Psoas muscle (tissue), 8 donors: ENCODE results near the gene RHBDD1. TPM values are rescaled to one million over a fixed set of nuclear protein-coding genes. Genes with fewer than 3 reads are reported as not detected.

Experiments
- ATAC-seq, 4 donors: fragments of 200-7000 bp; cut with Tn5 transposase; one replicate each; pipeline ENCODE4 v1.9.1; 2020; ENCODE audit warnings: moderate library complexity in 3 of 4, mild to moderate bottlenecking in 2 of 4
- DNase-seq, 2 donors: peaks; one replicate each; pipeline ENCODE4 v3.0.0-alpha.2; 2020
- H3K27ac ChIP-seq: fragments of 200-600 bp; one replicate; pipeline ENCODE4 v1.8.0; 2022
- H3K27me3 ChIP-seq, 3 donors: fragments of 200-600 bp in 1 of 3; one replicate each; pipeline versions ENCODE4 v1.6.1 to v1.8.0; 2013 to 2022; ENCODE audit warnings: low read length in 2 of 3, mild to moderate bottlenecking in 2 of 3, moderate library complexity in 1 of 3; ENCODE audit not compliant: insufficient read depth in 3 of 3
- H3K36me3 ChIP-seq, 2 donors: fragments of 200-600 bp in 1 of 2; one replicate each; pipeline versions ENCODE4 v1.6.1 to v1.8.0; 2013 to 2022; ENCODE audit warnings: low read depth in 1 of 2, mild to moderate bottlenecking in 1 of 2, moderate library complexity in 1 of 2; ENCODE audit not compliant: insufficient read depth in 1 of 2
- H3K4me1 ChIP-seq: fragments of 200-600 bp; one replicate; pipeline ENCODE4 v1.8.0; 2022
- H3K4me3 ChIP-seq: fragments of 200-600 bp; one replicate; pipeline ENCODE4 v1.8.0; 2022; ENCODE audit warnings: mild to moderate bottlenecking
- H3K9me3 ChIP-seq: fragments of 200-600 bp; one replicate; pipeline ENCODE4 v1.8.0; 2022
- WGBS, 3 donors: extraction: QIAGEN DNeasy Blood & Tissue Kit; methylation state at CpG; one replicate each; pipeline versions ENCODE4 v1.1.6 to v1.1.7; 2013; 5-methylcytosine and 5-hydroxymethylcytosine counted together
- intact Hi-C, 2 donors: fragments of 100-400 bp; cut with DNase I; formaldehyde crosslinking; loops; one replicate each; pipeline versions ENCODE4 v1.11.0 to v1.14.2; 2022
- polyA plus RNA-seq, 3 donors: library from polyadenylated mRNA; stranded (reverse); fragments of 200-250 nt; gene quantifications; one replicate each; pipeline ENCODE4 v1.2.3, GENCODE V29; 2013
- total RNA-seq, 4 donors: library from RNA; stranded (reverse); fragmentation: NEBNext Ultra II Directional in 2 of 4; extraction: Animal tissue kit (Norgen Biotek cat#: 25700) in 2 of 4; gene quantifications; one replicate each; pipeline versions ENCODE4 v1.2.1 to v1.2.4, GENCODE V29; 2021 to 2023
- TF ChIP-seq, protein P1 (sequence below): fragments of 200-600 bp; IDR thresholded peaks from one replicate; pipeline ENCODE4 v1.8.0; 2022; ENCODE audit warnings: antibody characterized with exemption
- donor health status: healthy with polysubstance abuse.
- donor health status: DM: no; HTN: no; CAD: no; lungs with moderate emphysema.
- donor health status: Bipolar disorder and iron deficiency.
- donor health status: healthy.
- donor health status: DM: yes; HTN: yes; CAD: no.
- donor health status: DM: no; HTN: no; CAD: no.
- donor health status: DM: no; HTN: no; CAD: no.
- donor health status: DM: yes; HTN: yes; CAD: no.

The RHBDD1 gene
- total and polyA plus RNA-seq, 7 donors = 6.7 to 26.1 (median 17.9) TPM

- Histone ChIP-seq H3K4me3 (no peak overlapping the region), H3K4me1 (peaks cover 10% of the 10 kb centered on the region), H3K27me3 (no peaks in the 10 kb centered on the region), H3K9me3 (no peaks in the 10 kb centered on the region), H3K36me3 (no peaks in the 10 kb centered on the region), H3K27ac (peak overlapping the region; percentile 27)
- 15 to 23% (median 18%) methylated on average over 8 of the region's 8 CpGs for WGBS, 3 donors
- TF ChIP-seq, protein P1, sequence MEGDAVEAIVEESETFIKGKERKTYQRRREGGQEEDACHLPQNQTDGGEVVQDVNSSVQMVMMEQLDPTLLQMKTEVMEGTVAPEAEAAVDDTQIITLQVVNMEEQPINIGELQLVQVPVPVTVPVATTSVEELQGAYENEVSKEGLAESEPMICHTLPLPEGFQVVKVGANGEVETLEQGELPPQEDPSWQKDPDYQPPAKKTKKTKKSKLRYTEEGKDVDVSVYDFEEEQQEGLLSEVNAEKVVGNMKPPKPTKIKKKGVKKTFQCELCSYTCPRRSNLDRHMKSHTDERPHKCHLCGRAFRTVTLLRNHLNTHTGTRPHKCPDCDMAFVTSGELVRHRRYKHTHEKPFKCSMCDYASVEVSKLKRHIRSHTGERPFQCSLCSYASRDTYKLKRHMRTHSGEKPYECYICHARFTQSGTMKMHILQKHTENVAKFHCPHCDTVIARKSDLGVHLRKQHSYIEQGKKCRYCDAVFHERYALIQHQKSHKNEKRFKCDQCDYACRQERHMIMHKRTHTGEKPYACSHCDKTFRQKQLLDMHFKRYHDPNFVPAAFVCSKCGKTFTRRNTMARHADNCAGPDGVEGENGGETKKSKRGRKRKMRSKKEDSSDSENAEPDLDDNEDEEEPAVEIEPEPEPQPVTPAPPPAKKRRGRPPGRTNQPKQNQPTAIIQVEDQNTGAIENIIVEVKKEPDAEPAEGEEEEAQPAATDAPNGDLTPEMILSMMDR = peak; percentile 75
- DNase-seq (no peak), ATAC-seq (peak; percentile 75 to 95 (median 85))
- intact Hi-C loops = loop anchor here (1.0 to 10.0 kb wide), 6 partner anchors 150 to 1316 kb away; partner anchors contain the start of gene RHBDD1 (in 1 of the 2)
Measured at GRCh38 chr2:226984750-226985582, 149.1 kb downstream of the RHBDD1 start.

- peak; percentile 19 to 44 (median 24) for ATAC-seq
- Histone ChIP-seq H3K36me3 (no peaks in the 10 kb centered on the region), H3K4me1 (peaks cover 10% of the 10 kb centered on the region), H3K9me3 (no peaks in the 10 kb centered on the region), H3K27me3 (no peaks in the 10 kb centered on the region), H3K27ac (no peak overlapping the region), H3K4me3 (no peak overlapping the region)
- intact Hi-C loops = loop anchor here (1.0 to 10.0 kb wide), 5 partner anchors 151 to 1316 kb away; partner anchors contain the start of gene RHBDD1 (in 1 of the 2)
- TF ChIP-seq, protein P1 = no peak
- WGBS, 3 donors = 25 to 45% (median 34%) methylated on average over 5 of the region's 5 CpGs
- no peak for DNase-seq
Measured at GRCh38 chr2:226985583-226985946, 149.7 kb downstream of the RHBDD1 start.

DNA sequence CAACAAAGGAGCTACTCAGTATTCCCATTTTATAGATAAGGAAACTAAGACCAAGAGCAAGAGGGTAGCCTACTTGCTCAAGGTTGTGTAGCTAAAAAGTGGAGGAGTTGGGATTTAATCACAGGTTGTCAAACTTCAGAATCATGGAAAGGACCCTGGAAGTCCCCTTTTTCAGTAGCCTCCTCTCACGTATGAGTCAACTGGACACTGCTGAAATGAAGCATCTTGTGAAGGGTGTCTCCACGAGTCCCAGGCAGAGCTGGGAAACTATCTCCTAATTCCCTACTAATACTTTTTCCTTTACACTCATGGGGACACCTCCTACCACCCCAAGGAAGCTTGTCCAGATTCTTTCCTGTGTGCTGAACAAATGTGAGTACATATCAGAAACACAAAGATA is 155.8 kb downstream of the RHBDD1 start:
- Histone ChIP-seq H3K27me3 (no peaks in the 10 kb centered on the region), H3K4me1 (no peaks in the 10 kb centered on the region), H3K4me3 (no peak overlapping the region), H3K9me3 (no peaks in the 10 kb centered on the region), H3K27ac (no peak overlapping the region), H3K36me3 (peaks cover 0 to 11% of the 10 kb centered on the region in 2 donors)
- no peak for ATAC-seq
- intact Hi-C loops = no loop called here
- TF ChIP-seq, protein P1 = no peak
- 82 to 93% (median 86%) methylated on average over 2 of the region's 2 CpGs for WGBS, 3 donors
- no peak for DNase-seq

- TF ChIP-seq, protein P1 = no peak
- no peak for ATAC-seq
- intact Hi-C loops = no loop called here
Measured at GRCh38 chr2:226993171-226993570, 157.3 kb downstream of the RHBDD1 start.

More at GRCh38 chr2:226993171-226993570, 157.3 kb downstream of the RHBDD1 start:
- Histone ChIP-seq H3K4me1 (no peaks in the 10 kb centered on the region), H3K9me3 (no peaks in the 10 kb centered on the region), H3K4me3 (no peak overlapping the region), H3K36me3 (peaks cover 0 to 20% of the 10 kb centered on the region in 2 donors), H3K27ac (no peak overlapping the region), H3K27me3 (no peaks in the 10 kb centered on the region)
- DNase-seq = no peak
- WGBS, 3 donors = 29 to 60% (median 40%) methylated on average over 4 of the region's 4 CpGs
